HG03097 (cell line): ENCODE results near the gene TMEM131L.
A peak's percentile ranks its signal among the peaks of the same experiment; 100 is the strongest.

Experiments
- ATAC-seq: cut with Tn5 transposase; IDR thresholded peaks from one replicate; pipeline ENCODE4 v1.9.1; 2021; ENCODE audit not compliant: unreplicated experiment, low FRiP score

The TMEM131L gene

DNA sequence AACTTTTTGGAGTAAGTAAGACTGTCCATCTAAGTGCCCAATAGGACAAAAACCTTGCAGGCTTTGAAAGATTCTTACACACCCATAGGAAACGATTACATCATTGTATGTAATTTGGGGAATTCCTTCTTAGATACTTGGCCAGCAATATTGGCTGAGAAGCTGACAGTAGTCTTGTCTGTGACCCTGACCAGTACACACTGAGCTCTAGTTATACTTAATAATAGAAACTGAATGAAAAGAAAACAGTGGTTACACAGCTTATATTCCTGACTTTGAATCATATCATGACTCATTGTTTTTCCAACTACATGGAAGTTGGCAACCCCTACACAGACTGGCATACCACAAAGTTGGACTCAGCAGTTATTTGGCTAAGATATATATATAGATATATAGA is 210.8 kb downstream of the TMEM131L start:
- no peak for ATAC-seq

- no peak for ATAC-seq
Observed at GRCh38 chr4:153679486-153679885, 213.3 kb downstream of the TMEM131L start.

GRCh38 chr4:153683763-153684181 is 217.6 kb downstream of the TMEM131L start:
- ATAC-seq: no peak

GRCh38 chr4:153684182-153684970 is 218.2 kb downstream of the TMEM131L start, which contains the start of gene TLR2:
Gene TLR2 (plus strand): TSS chr4:153684280. CDS start chr4:153702908, 18,628 bp downstream.
- ATAC-seq: peak; percentile 82

DNA sequence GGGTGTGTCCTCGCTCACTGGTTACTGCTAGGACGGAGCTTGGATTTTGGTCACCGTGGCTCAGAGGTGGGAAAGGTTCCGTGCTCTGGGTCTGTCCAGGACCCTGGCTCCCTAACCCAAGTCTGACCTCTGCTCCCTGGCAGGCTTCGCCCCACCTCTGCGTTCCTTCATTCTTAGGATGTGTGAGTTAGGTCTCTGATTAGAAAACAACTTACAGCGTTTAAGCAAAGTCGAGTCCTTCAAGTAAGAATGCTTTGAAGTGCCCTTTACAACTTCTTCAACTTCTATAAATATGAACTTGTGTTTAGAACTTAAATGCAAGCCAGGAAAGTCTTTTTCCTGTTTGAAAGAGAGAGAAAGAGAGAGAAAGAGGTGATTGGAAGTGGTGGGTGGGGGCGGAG is 218.8 kb downstream of the TMEM131L start:
- no peak for ATAC-seq
